Mesendoderm (in vitro differentiated cells): Measurements from ENCODE around the gene ZNF628.
A peak's percentile ranks its signal among the peaks of the same experiment; 100 is the strongest.

Experiments used
- DNase-seq: peaks from one replicate; pipeline ENCODE4 v3.0.0; 2013
- H2AK5ac ChIP-seq: 2 replicates; pipeline ENCODE4 v1.6.1; 2013; ENCODE audit warnings: low read length, inconsistent platforms
- H2BK120ac ChIP-seq: 2 replicates; pipeline ENCODE4 v1.6.1; 2013; ENCODE audit warnings: low read depth, mild to moderate bottlenecking, low read length, moderate library complexity, mixed read lengths
- H2BK15ac ChIP-seq: replicated peaks from 2 replicates; pipeline ENCODE4 v1.6.1; 2013; ENCODE audit warnings: low read depth, mild to moderate bottlenecking, moderate library complexity
- H2BK5ac ChIP-seq: 2 replicates; pipeline ENCODE4 v1.6.1; 2013; ENCODE audit warnings: low read length, inconsistent platforms
- H3K18ac ChIP-seq: 2 replicates; pipeline ENCODE4 v1.6.1; 2013; ENCODE audit warnings: mild to moderate bottlenecking, low read length, mixed read lengths
- H3K23ac ChIP-seq: one replicate; pipeline ENCODE4 v1.6.1; 2013; ENCODE audit warnings: low read length
- H3K27ac ChIP-seq: 2 replicates; pipeline ENCODE4 v1.5.1; 2013; ENCODE audit warnings: low read depth, mild to moderate bottlenecking, inconsistent platforms, low read length, moderate library complexity
- H3K27me3 ChIP-seq: 2 replicates; pipeline ENCODE4 v1.6.1; 2013; ENCODE audit warnings: low read length, control low read depth, mild to moderate bottlenecking, inconsistent platforms; ENCODE audit not compliant: insufficient read depth, poor library complexity
- H3K36me3 ChIP-seq: 2 replicates; pipeline ENCODE4 v1.6.1; 2013; ENCODE audit warnings: low read length, inconsistent platforms; ENCODE audit not compliant: control insufficient read depth, insufficient read depth
- H3K4ac ChIP-seq: one replicate; pipeline ENCODE4 v1.6.1; 2013; ENCODE audit warnings: low read depth, mild to moderate bottlenecking, low read length, moderate library complexity
- H3K4me1 ChIP-seq: 2 replicates; pipeline ENCODE4 v1.6.1; 2013; ENCODE audit warnings: low read depth, low read length, inconsistent platforms; ENCODE audit not compliant: control insufficient read depth
- H3K4me2 ChIP-seq: 2 replicates; pipeline ENCODE4 v1.6.1; 2013; ENCODE audit warnings: low read length
- H3K4me3 ChIP-seq: 2 replicates; pipeline ENCODE4 v1.5.1; 2013; ENCODE audit warnings: mild to moderate bottlenecking, low read length
- H3K56ac ChIP-seq: one replicate; pipeline ENCODE4 v1.6.1; 2013; ENCODE audit warnings: low read length
- H3K79me1 ChIP-seq: 2 replicates; pipeline ENCODE4 v1.6.1; 2013; ENCODE audit warnings: low read length, inconsistent platforms
- H3K79me2 ChIP-seq: 2 replicates; pipeline ENCODE4 v1.6.1; 2013; ENCODE audit warnings: mild to moderate bottlenecking, low read length; ENCODE audit not compliant: control insufficient read depth, insufficient read depth
- H3K9ac ChIP-seq: 2 replicates; pipeline ENCODE4 v1.6.1; 2013; ENCODE audit warnings: low read length, inconsistent platforms
- H4K5ac ChIP-seq: one replicate; pipeline ENCODE4 v1.6.1; 2013; ENCODE audit warnings: low read length
- H4K8ac ChIP-seq: one replicate; pipeline ENCODE4 v1.6.1; 2013; ENCODE audit warnings: low read depth, mild to moderate bottlenecking, control low read depth, low read length, moderate library complexity
- WGBS: extraction: QIAGEN DNeasy Blood & Tissue Kit; methylation state at CpG from one replicate; pipeline ENCODE4 v1.1.7; 2013; ENCODE audit warnings: low lambda C conversion rate, missing lambda C conversion rate; ENCODE audit not compliant: insufficient coverage; ENCODE audit errors: extremely low coverage; 5-methylcytosine and 5-hydroxymethylcytosine counted together

The ZNF628 gene

GRCh38 chr19:55486043-55486970 is 9.9 kb downstream of the ZNF628 start:
- Histone ChIP-seq H3K27ac (peak overlapping the region; percentile 76), H3K4me2 (no peak overlapping the region), H4K5ac (no peak overlapping the region), H3K36me3 (no peaks in the 10 kb centered on the region), H2BK120ac (no peak overlapping the region), H3K18ac (no peak overlapping the region), H3K79me1 (peaks cover 2% of the 10 kb centered on the region), H3K9ac (peak overlapping the region; percentile 59), H4K8ac (no peak overlapping the region), H3K27me3 (no peaks in the 10 kb centered on the region), H3K79me2 (no peaks in the 10 kb centered on the region), H2BK15ac (no peak overlapping the region), H3K56ac (peak overlapping the region; percentile 79), H2AK5ac (no peak overlapping the region), H3K4me1 (peaks cover 8% of the 10 kb centered on the region), H3K23ac (no peak overlapping the region), H3K4me3 (no peak overlapping the region), H2BK5ac (no peak overlapping the region), H3K4ac (no peak overlapping the region)
- WGBS = no CpG with 5 or more reads among the region's 53 CpGs
- DNase-seq = no peak

GRCh38 chr19:55486971-55487923 is 10.8 kb downstream of the ZNF628 start:
- H3K4me3 ChIP-seq = no peak overlapping the region
- no peak overlapping the region for H3K23ac ChIP-seq
- H4K5ac ChIP-seq = no peak overlapping the region
- H3K27me3 ChIP-seq = no peaks in the 10 kb centered on the region
- no peak overlapping the region for H4K8ac ChIP-seq
- peaks cover 8% of the 10 kb centered on the region for H3K4me1 ChIP-seq
- H3K79me1 ChIP-seq = peaks cover 2% of the 10 kb centered on the region
- DNase-seq = peak; percentile 80
- no peaks in the 10 kb centered on the region for H3K79me2 ChIP-seq
- no peak overlapping the region for H3K4me2 ChIP-seq
- no peak overlapping the region for H3K18ac ChIP-seq
- peak overlapping the region; percentile 59 for H3K9ac ChIP-seq
- no peak overlapping the region for H3K4ac ChIP-seq
- H3K27ac ChIP-seq = peak overlapping the region; percentile 76
- no peak overlapping the region for H2BK120ac ChIP-seq
- no peaks in the 10 kb centered on the region for H3K36me3 ChIP-seq
- no peak overlapping the region for H2BK15ac ChIP-seq
- peak overlapping the region; percentile 79 for H3K56ac ChIP-seq
- no peak overlapping the region for H2AK5ac ChIP-seq
- H2BK5ac ChIP-seq = no peak overlapping the region
- no CpG with 5 or more reads among the region's 27 CpGs for WGBS

GRCh38 chr19:55487924-55488687 is 11.7 kb downstream of the ZNF628 start, which contains the start of gene SSC5D:
Gene SSC5D, plus strand, starts transcription at chr19:55488436. Its CDS starts 154 bp downstream, at chr19:55488590.
- H3K27ac ChIP-seq = peak within 1 kb of the TSS; percentile 76

GRCh38 chr19:55488986-55489710 is 12.7 kb downstream of the ZNF628 start:
- Histone ChIP-seq H3K4me2 (no peak overlapping the region), H3K4me3 (no peak overlapping the region), H4K8ac (no peak overlapping the region), H2BK5ac (no peak overlapping the region), H3K4me1 (peaks cover 8% of the 10 kb centered on the region), H2BK120ac (no peak overlapping the region), H3K79me2 (no peaks in the 10 kb centered on the region), H3K23ac (no peak overlapping the region), H3K27ac (no peak overlapping the region), H2BK15ac (no peak overlapping the region), H3K36me3 (no peaks in the 10 kb centered on the region), H3K79me1 (peaks cover 2% of the 10 kb centered on the region), H3K18ac (no peak overlapping the region), H3K4ac (no peak overlapping the region), H3K27me3 (no peaks in the 10 kb centered on the region), H3K9ac (peak overlapping the region; percentile 44), H4K5ac (no peak overlapping the region), H2AK5ac (no peak overlapping the region), H3K56ac (peak overlapping the region; percentile 54)
- DNase-seq = no peak
- no CpG with 5 or more reads among the region's 36 CpGs for WGBS

More at GRCh38 chr19:55487924-55488687, 11.7 kb downstream of the ZNF628 start, which contains the start of gene SSC5D:
- Histone ChIP-seq H2BK5ac (no peak within 1 kb of the TSS), H4K8ac (no peak within 1 kb of the TSS), H3K56ac (peak within 1 kb of the TSS; percentile 79), H3K4ac (no peak within 1 kb of the TSS), H3K79me2 (no peaks in the 10 kb centered on the region), H3K4me1 (peaks cover 8% of the 10 kb centered on the region), H3K9ac (peak within 1 kb of the TSS; percentile 59), H3K4me3 (no peak within 1 kb of the TSS), H2BK15ac (no peak within 1 kb of the TSS), H3K18ac (no peak within 1 kb of the TSS), H2AK5ac (no peak within 1 kb of the TSS), H4K5ac (no peak within 1 kb of the TSS), H3K27me3 (no peaks in the 10 kb centered on the region), H3K23ac (no peak within 1 kb of the TSS), H3K79me1 (peaks cover 2% of the 10 kb centered on the region), H3K36me3 (no peaks in the 10 kb centered on the region), H2BK120ac (no peak within 1 kb of the TSS), H3K4me2 (peak within 1 kb of the TSS; percentile 15)
- no CpG with 5 or more reads among the region's 21 CpGs for WGBS
- peak; percentile 50 for DNase-seq
